ENCODE results near the gene PLXNB1. TPM values are rescaled to one million over a fixed set of nuclear protein-coding genes. Genes with fewer than 3 reads are reported as not detected.

The PLXNB1 gene
- total RNA-seq, 1 donor from 2014 or later = 106 TPM

GRCh38 chr3:48369693-48370332 lies 60.1 kb downstream of the PLXNB1 start:
- DNase-seq (ENCODE audit: low read depth) = no peak
- TF ChIP-seq CTCF (conservative IDR thresholded peaks at IDR 0.05; ENCODE audit: low read depth, low read length) = no peak
- no peak overlapping the region for H3K4me3 ChIP-seq (ENCODE audit: low read depth, low read length)

- DNase-seq (ENCODE audit: low read depth) = no peak
- H3K4me3 ChIP-seq (ENCODE audit: low read depth, low read length) = no peak overlapping the region
These were observed 62.7 kb downstream of the PLXNB1 start for GRCh38 chr3:48367201-48367600.

GRCh38 chr3:48364840-48365239 lies 65.0 kb downstream of the PLXNB1 start:
- no peak overlapping the region for H3K4me3 ChIP-seq (ENCODE audit: low read depth, low read length)
- no peak for DNase-seq (ENCODE audit: low read depth)
- TF ChIP-seq CTCF (conservative IDR thresholded peaks at IDR 0.05; ENCODE audit: low read depth, low read length) = no peak

More at GRCh38 chr3:48367201-48367600, 62.7 kb downstream of the PLXNB1 start:
- no peak for TF ChIP-seq CTCF (conservative IDR thresholded peaks at IDR 0.05; ENCODE audit: low read depth, low read length)

GRCh38 chr3:48361928-48362327 lies 68.0 kb downstream of the PLXNB1 start:
- no peak for DNase-seq (ENCODE audit: low read depth)
- no peak for TF ChIP-seq CTCF (conservative IDR thresholded peaks at IDR 0.05; ENCODE audit: low read depth, low read length)
- H3K4me3 ChIP-seq (ENCODE audit: low read depth, low read length) = no peak overlapping the region

GRCh38 chr3:48356419-48356818 lies 73.5 kb downstream of the PLXNB1 start:
- no peak for DNase-seq (ENCODE audit: low read depth)
- no peak overlapping the region for H3K4me3 ChIP-seq (ENCODE audit: low read depth, low read length)
- TF ChIP-seq CTCF (conservative IDR thresholded peaks at IDR 0.05; ENCODE audit: low read depth, low read length) = no peak

GRCh38 chr3:48353987-48354386 lies 75.9 kb downstream of the PLXNB1 start:
- TF ChIP-seq CTCF (conservative IDR thresholded peaks at IDR 0.05; ENCODE audit: low read depth, low read length) = no peak
- H3K4me3 ChIP-seq (ENCODE audit: low read depth, low read length) = no peak overlapping the region
- no peak for DNase-seq (ENCODE audit: low read depth)

Other genes starting within 250 kb of the PLXNB1 start
- 30.8 and 49.3 TPM in 2 replicates for gene CDC25A, start 241.7 kb downstream of the PLXNB1 start, total RNA-seq
- not detected in 2 replicates for gene CAMP, start 206.6 kb downstream of the PLXNB1 start, total RNA-seq
- gene ZNF589, start 189.0 kb downstream of the PLXNB1 start, total RNA-seq = 3.8 and 4.6 TPM in 2 replicates
- 45.5 and 50.0 TPM in 2 replicates for gene NME6, start 128.7 kb downstream of the PLXNB1 start, total RNA-seq
- not detected in 2 replicates for gene SPINK8, start 96.4 kb downstream of the PLXNB1 start, total RNA-seq
- gene FBXW12, start 57.9 kb downstream of the PLXNB1 start, total RNA-seq = 0.23 TPM in 1 of 2 replicates, not detected in the other
- gene CCDC51, start 10.0 kb upstream of the PLXNB1 start, total RNA-seq = 22.0 and 26.9 TPM in 2 replicates
- gene TMA7, start 10.2 kb upstream of the PLXNB1 start, total RNA-seq = 573 and 687 TPM in 2 replicates
- 5.9 and 9.8 TPM in 2 replicates for gene ATRIP, start 16.7 kb upstream of the PLXNB1 start, total RNA-seq
- gene SHISA5, start 74.1 kb upstream of the PLXNB1 start, total RNA-seq = 188 and 209 TPM in 2 replicates
- gene PFKFB4, start 126.7 kb upstream of the PLXNB1 start, total RNA-seq = 8.8 and 19.3 TPM in 2 replicates
- 4.8 and 6.6 TPM in 2 replicates for gene UCN2, start 133.7 kb upstream of the PLXNB1 start, total RNA-seq
- 47.5 and 211 TPM in 2 replicates for gene COL7A1, start 165.2 kb upstream of the PLXNB1 start, total RNA-seq
- gene UQCRC1, start 179.6 kb upstream of the PLXNB1 start, total RNA-seq = 348 and 432 TPM in 2 replicates
- not detected in 2 replicates for gene TMEM89, start 191.7 kb upstream of the PLXNB1 start, total RNA-seq
- 26.3 and 33.4 TPM in 2 replicates for gene SLC26A6, start 205.4 kb upstream of the PLXNB1 start, total RNA-seq
- 0.87 and 2.5 TPM in 2 replicates for gene CELSR3, start 232.8 kb upstream of the PLXNB1 start, total RNA-seq